Stimulated activated CD8-positive, alpha-beta memory T cell treated with anti-CD3 and anti-CD28 coated beads, Interleukin-12 subunit alpha, Interleukin-12 subunit beta, amount 100 ng/mL, for 24 hours (primary cell): ENCODE results near the gene MMP20.

ENCODE experiments used
- DNase-seq: peaks from one replicate; pipeline ENCODE4 v3.0.0-alpha.2; 2020; ENCODE audit errors: extremely low read depth

The MMP20 gene

GRCh38 chr11:102553835-102554282 is 71.3 kb downstream of the MMP20 start:
- no peak for DNase-seq

DNA sequence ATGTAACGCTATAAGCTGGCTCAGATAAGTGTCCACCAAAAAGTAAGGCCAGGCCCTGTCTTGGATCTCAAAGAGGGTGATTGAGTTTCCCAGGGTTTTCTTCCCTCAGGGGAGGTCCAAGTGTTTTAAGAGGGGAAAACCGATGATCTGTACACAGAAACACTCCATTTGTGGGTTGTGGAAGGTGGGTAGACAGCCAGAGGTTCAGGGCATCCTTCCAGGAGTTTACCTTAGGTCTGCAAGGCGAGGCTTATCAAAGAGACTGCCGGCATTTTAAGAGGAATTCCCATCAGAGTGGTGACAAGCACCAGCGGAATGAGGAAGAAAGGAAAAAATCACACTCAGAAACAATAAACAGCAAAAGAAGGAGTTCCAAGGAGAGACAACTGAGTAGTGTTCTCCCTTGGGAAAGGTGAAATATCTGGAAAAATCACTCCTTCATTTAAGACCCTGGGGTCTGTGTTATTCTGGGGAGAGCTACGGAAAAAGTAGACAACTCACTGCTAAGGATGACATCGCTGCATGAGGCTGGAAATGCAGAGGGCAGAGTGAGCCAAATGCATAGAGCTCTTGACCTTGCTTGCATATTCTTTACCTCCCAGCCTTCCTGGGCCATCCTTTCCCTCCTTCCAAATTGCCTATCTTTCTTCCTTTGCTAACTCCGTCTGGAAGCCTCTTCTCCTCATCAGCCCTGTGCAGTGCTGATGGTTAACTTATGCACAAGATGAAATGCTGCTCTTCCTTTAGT is 72.5 kb downstream of the MMP20 start:
- no peak for DNase-seq

DNA sequence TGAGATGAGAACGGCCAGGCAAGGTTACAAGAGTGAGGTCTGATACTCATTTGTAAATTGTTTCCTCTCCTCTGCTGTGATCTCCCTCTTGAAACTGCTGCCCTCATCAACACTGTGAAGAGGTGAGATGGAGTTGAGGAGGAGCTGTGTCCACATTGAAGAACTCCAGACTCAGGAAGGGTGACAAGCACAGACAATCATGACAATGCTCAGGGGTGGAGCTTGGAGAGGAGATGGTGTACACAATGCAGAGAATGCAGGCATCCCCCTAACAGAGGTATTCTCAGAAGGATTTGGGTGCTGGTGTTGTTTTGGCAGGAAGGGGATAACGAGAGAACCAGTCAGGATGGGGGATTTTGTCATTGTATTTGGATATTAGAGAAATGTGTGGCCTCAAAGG is 73.1 kb downstream of the MMP20 start:
- DNase-seq = no peak

DNA sequence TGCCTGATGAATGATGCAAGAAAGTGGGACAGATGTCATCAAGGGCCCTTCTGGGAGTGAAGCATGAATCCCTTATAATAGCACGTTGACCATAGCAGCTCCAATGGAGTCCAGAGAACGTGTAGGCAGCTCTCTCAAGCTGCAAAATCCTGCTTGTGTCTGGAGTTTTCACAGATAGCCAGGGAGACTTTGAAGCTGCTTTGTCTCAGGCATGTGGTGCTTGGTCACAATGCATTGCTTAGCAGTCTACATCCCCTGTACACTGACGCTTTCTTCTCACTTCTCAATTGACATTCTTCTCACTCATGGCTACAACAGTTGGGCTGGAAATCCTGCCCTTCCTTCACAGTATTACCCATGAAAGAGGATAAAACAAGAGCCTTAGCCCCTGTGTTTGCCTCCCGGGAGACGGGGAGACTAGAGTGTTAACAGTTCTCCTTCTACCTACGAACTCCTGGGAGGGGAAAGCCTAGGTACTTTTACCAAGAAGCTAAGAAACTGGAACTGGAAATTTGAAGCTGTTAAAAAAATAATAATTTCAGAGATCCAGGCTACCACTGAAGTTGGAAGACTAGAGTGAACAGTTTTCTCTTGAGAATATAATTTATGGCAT is 73.9 kb downstream of the MMP20 start:
- no peak for DNase-seq

DNA sequence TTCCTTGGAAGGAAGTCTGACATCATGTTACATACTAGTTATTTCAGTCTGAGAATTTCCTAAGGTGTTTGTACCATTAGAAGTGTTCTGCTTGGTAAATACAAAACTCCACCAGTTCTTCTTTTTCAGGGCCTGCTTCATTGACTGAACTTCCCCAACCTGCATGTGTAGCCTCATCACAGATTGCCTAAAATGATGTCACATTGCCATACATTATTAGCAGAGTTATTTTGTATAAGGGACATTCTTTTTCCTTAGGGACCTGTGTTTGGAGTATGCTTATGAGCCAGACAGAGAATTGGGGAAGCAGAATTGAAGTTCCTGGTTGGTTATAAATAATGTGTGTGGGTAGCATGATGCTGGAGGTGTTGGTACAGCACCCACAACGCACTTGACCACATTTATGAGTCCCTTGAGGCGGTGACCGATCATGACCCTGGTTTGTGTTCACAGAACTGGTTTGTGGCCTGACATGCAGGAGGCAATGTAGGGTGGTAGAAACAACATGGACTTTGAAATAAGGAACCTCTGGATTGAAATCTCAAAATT is 78.1 kb downstream of the MMP20 start:
- no peak for DNase-seq

DNA sequence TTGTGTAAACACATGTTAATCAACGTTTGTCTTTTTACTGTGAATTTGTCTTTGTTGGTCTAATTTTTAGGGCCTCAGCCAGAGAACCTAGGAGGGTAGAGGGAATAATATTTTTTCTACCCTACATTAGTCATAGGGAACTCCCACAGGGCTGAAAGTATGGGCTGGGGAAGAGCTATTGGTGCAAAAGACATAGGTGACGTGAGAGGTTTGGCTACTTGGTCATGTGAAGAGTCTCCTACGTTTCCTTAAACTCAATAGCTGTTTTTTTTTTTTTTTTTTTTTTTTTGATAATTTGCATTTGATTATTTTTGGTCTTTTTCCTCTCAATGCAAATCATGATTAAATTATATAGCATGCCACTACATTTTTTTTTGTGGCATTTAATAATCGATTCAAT is 78.7 kb downstream of the MMP20 start:
- DNase-seq = no peak

DNA sequence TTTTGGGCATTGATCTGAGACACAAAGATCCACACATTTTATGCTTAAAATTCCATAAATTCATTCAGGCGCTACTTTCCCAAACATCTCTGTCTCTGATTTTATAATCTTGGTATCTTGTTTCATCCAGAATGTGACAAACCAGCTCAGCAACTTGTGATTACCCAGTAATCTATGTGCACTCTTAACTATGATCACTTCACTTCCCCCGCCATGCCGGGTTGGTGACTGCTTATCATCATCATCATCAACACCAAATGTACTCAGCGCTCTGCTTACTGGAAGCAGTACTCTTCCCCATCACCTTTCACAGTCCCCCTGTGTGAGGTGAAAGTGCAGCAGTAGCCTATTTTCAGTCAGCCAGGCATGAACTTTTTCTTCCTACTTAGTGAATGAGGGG is 79.4 kb downstream of the MMP20 start:
- DNase-seq = no peak

- DNase-seq = no peak
These were observed 80.5 kb downstream of the MMP20 start for GRCh38 chr11:102544594-102544993.

- no peak for DNase-seq
These were observed 85.6 kb downstream of the MMP20 start for GRCh38 chr11:102539567-102539966.

GRCh38 chr11:102538932-102539331 is 86.2 kb downstream of the MMP20 start:
- DNase-seq = no peak

DNA sequence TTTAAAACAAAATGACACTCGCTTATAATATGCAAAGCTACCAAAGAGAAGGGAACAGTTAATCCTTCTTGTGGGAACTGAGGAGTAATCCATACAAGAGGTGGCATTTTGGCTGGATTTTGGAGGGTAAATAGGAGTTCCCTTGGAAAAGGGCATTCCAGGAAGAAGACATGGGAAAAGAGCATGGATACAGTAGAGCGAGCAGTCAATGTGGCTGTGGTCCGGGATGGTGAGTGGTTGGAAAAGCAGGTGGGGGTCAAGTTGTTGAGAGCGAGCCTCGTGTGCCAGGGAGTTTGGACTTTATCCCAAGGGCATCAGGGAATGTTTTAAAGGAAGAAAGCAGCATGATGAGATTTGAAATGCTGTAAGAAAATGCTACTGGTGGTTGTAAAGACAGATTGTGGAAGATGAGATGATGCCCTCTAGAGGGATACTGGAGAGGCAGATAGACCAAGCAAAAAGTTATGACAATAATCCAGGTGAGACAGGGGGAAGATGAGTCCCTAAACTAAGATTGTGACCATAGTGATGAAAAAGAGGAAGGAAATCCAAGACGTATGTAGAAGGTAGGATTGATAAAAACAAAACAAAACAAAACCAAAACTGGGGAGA is 90.8 kb downstream of the MMP20 start:
- no peak for DNase-seq

DNA sequence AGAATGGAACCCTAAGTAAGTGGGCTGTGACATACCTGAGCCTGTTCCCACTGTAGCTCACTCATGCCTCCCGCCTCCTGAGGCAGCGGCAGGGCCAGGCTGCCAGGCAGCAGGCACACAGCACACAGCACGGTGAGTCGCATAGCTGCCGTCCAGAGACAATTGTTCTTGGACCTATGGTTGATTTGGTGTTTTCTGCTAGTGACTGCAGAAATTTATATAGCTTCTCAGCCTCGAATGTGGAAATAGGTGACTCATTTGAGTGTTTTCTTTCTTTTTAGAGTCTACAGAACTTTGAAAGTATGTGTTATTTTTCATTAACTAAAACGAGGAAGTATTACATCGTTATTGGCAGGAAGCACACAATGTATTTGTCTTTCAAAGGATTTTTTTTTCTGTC is 94.6 kb downstream of the MMP20 start, which contains the start of gene MMP7:
Gene MMP7, minus strand, starts transcription at position 190 of the 400 bp plus-strand sequence. Its CDS starts 47 bp downstream, at position 143.
- no peak for DNase-seq

- DNase-seq = no peak
These were observed 96.5 kb downstream of the MMP20 start for GRCh38 chr11:102528618-102529017.

GRCh38 chr11:102527684-102528083 is 97.4 kb downstream of the MMP20 start:
- no peak for DNase-seq

DNA sequence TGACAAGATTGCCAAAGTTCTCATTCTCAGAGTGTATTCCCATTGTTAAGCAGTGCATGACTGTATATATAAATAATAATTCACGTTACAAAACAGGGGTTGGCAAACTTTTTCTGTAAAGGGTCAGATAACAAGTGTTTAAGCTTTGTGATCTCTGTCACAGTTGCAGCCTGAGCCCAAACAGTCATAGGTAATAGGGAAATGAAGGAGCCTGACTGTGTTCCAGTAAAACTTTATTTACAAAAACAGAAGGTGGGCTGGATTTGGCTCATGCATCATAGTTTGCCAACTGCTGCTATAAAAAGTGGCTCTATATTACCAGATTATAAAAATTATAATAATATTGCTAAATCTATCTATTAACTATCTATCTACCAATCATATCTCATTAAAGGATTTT is 98.1 kb downstream of the MMP20 start:
- DNase-seq = no peak
